H1 (cell line): ENCODE data around the gene SLC25A21. TPM values are rescaled to one million over a fixed set of nuclear protein-coding genes. Genes with fewer than 3 reads are reported as not detected.
A peak's percentile ranks its signal among the peaks of the same experiment; 100 is the strongest.

Experiments
- CTCF ChIA-PET: fragments of 300-600 bp; sonication (Branson Sonifier 250); formaldehyde crosslinking; loops from one replicate; lab custom pipeline; 2021; ENCODE audit not compliant: partially characterized antibody; lab: Charles Lee
- POLR2A ChIA-PET: fragments of 300-600 bp; sonication (Branson Sonifier 250); formaldehyde crosslinking; loops from one replicate; lab custom pipeline; 2021; ENCODE audit warnings: inconsistent platforms; ENCODE audit not compliant: partially characterized antibody; lab: Charles Lee
- DNase-seq, 2 experiments: peaks; one replicate each; pipeline versions ENCODE4 v3.0.0 to v3.0.0-alpha.2; 2010 to 2022; ENCODE audit warnings: low spot score in 2 of 2, low read depth in 1 of 2, mixed read lengths in 1 of 2
- FAIRE-seq: peaks from 2 replicates; lab custom pipeline; 2011; peaks lifted over from hg19 to GRCh38; lab: Jason Lieb, UNC
- H2AFZ ChIP-seq: 2 replicates; pipeline ENCODE4 v1.8.1; 2012; ENCODE audit warnings: low read length, inconsistent platforms
- H2AK5ac ChIP-seq: 2 replicates; pipeline ENCODE4 v1.6.1; 2013; ENCODE audit warnings: low read depth, low read length
- H2BK120ac ChIP-seq: replicated peaks from 2 replicates; pipeline ENCODE3; 2013; ENCODE audit warnings: low read depth, low read length, inconsistent platforms
- H2BK12ac ChIP-seq: 2 replicates; pipeline ENCODE4 v1.6.1; 2013; ENCODE audit warnings: low read depth, low read length
- H2BK15ac ChIP-seq: 2 replicates; pipeline ENCODE4 v1.6.1; 2013; ENCODE audit warnings: low read length
- H2BK20ac ChIP-seq: 2 replicates; pipeline ENCODE4 v1.6.1; 2013; ENCODE audit warnings: low read length
- H2BK5ac ChIP-seq: 2 replicates; pipeline ENCODE4 v1.6.1; 2013; ENCODE audit warnings: low read depth, low read length
- H3K14ac ChIP-seq: 2 replicates; pipeline ENCODE4 v1.6.1; 2013; ENCODE audit warnings: inconsistent platforms; ENCODE audit not compliant: insufficient read length
- H3K18ac ChIP-seq: 2 replicates; pipeline ENCODE4 v1.6.1; 2013; ENCODE audit warnings: low read length; ENCODE audit errors: extremely low read depth
- H3K23ac ChIP-seq: 2 replicates; pipeline ENCODE4 v1.6.1; 2013; ENCODE audit warnings: inconsistent platforms; ENCODE audit not compliant: insufficient read length
- H3K23me2 ChIP-seq: 2 replicates; pipeline ENCODE4 v1.6.1; 2013; ENCODE audit warnings: low read depth, low read length
- H3K27ac ChIP-seq: 2 replicates; pipeline ENCODE4 v1.6.1; 2011; ENCODE audit warnings: low read depth, low read length, inconsistent platforms
- H3K27me3 ChIP-seq, 4 experiments: replicated peaks in 1 of 4; 1 replicate in 1 of 4; 2 replicates in 3 of 4; pipeline versions ENCODE4 v1.6.1 to v1.8.1; 2011 to 2013; ENCODE audit warnings: low read length in 3 of 4, mild to moderate bottlenecking in 3 of 4, inconsistent platforms in 2 of 4, mixed read lengths in 2 of 4, moderate library complexity in 1 of 4; ENCODE audit not compliant: control insufficient read depth in 3 of 4, insufficient read depth in 3 of 4; ENCODE audit errors: extremely low read depth in 1 of 4
- H3K36me3 ChIP-seq, 4 experiments: 2 replicates each; pipeline versions ENCODE4 v1.6.1 to v1.8.1; 2011 to 2013; ENCODE audit warnings: mild to moderate bottlenecking in 4 of 4, low read length in 3 of 4, moderate library complexity in 2 of 4, control low read depth in 1 of 4, inconsistent platforms in 1 of 4; ENCODE audit not compliant: insufficient read depth in 4 of 4, control insufficient read depth in 2 of 4
- H3K4ac ChIP-seq: replicated peaks from 2 replicates; pipeline ENCODE3; 2013; ENCODE audit warnings: low read length, low read depth, mixed read lengths, inconsistent platforms; ENCODE audit not compliant: insufficient read length
- H3K4me1 ChIP-seq, 4 experiments: replicated peaks in 1 of 4; 1 replicate in 1 of 4; 2 replicates in 3 of 4; pipeline versions ENCODE4 v1.6.1 to v1.8.1; 2011 to 2013; ENCODE audit warnings: low read length in 3 of 4, inconsistent platforms in 2 of 4, mixed read lengths in 1 of 4; ENCODE audit not compliant: insufficient read depth in 4 of 4, control insufficient read depth in 3 of 4
- H3K4me2 ChIP-seq, 2 experiments: 2 replicates each; pipeline versions ENCODE4 v1.6.1 to v1.8.1; 2011 to 2013; ENCODE audit warnings: low read depth in 2 of 2, low read length in 2 of 2, control low read depth in 1 of 2, inconsistent platforms in 1 of 2, mild to moderate bottlenecking in 1 of 2; ENCODE audit not compliant: insufficient read depth in 1 of 2
- H3K4me3 ChIP-seq, 4 experiments: fragments of 200-600, 300-600 bp in 1 of 4; sonication (generic), shearing (Covaris generic), sonication (Bioruptor Twin) in 1 of 4; 2 replicates each; pipeline versions ENCODE4 v1.5.1 to v1.8.1; 2011 to 2016; ENCODE audit warnings: low read length in 4 of 4, low read depth in 3 of 4, control low read depth in 2 of 4, inconsistent platforms in 2 of 4, mild to moderate bottlenecking in 2 of 4, mixed read lengths in 1 of 4, moderate library complexity in 1 of 4; ENCODE audit not compliant: insufficient read depth in 2 of 4; ENCODE audit errors: extremely low read depth in 1 of 4
- H3K56ac ChIP-seq: replicated peaks from 2 replicates; pipeline ENCODE3; 2013; ENCODE audit warnings: low read depth, mild to moderate bottlenecking, mixed read lengths, low read length, inconsistent platforms; ENCODE audit not compliant: insufficient read length
- H3K79me1 ChIP-seq: 2 replicates; pipeline ENCODE4 v1.6.1; 2013; ENCODE audit warnings: low read depth, low read length, control low read depth
- H3K79me2 ChIP-seq, 2 experiments: 2 replicates each; pipeline versions ENCODE4 v1.6.1 to v1.8.1; 2012 to 2013; ENCODE audit warnings: low read length in 2 of 2, mild to moderate bottlenecking in 2 of 2, inconsistent platforms in 1 of 2; ENCODE audit not compliant: insufficient read depth in 2 of 2, control insufficient read depth in 1 of 2
- H3K9ac ChIP-seq, 4 experiments: replicated peaks in 1 of 4; 1 replicate in 1 of 4; 2 replicates in 3 of 4; pipeline versions ENCODE4 v1.6.1 to v1.8.1; 2011 to 2013; ENCODE audit warnings: low read depth in 3 of 4, low read length in 3 of 4, control low read depth in 2 of 4, mild to moderate bottlenecking in 2 of 4, moderate library complexity in 2 of 4, inconsistent platforms in 1 of 4; ENCODE audit errors: extremely low read depth in 1 of 4
- H3K9me3 ChIP-seq, 2 experiments: 2 replicates each; pipeline versions ENCODE4 v1.6.1 to v1.8.1; 2012 to 2013; ENCODE audit warnings: mild to moderate bottlenecking in 2 of 2, moderate library complexity in 2 of 2, control low read depth in 1 of 2, inconsistent platforms in 1 of 2, low read depth in 1 of 2, low read length in 1 of 2, mixed read lengths in 1 of 2; ENCODE audit not compliant: insufficient read depth in 2 of 2
- H4K20me1 ChIP-seq, 2 experiments: replicated peaks in 1 of 2; 2 replicates each; pipeline versions ENCODE3 to v1.8.1; 2011 to 2013; ENCODE audit warnings: inconsistent platforms in 2 of 2, low read length in 2 of 2, mild to moderate bottlenecking in 1 of 2; ENCODE audit not compliant: insufficient read depth in 2 of 2, control insufficient read depth in 1 of 2
- H4K5ac ChIP-seq: 2 replicates; pipeline ENCODE4 v1.6.1; 2013; ENCODE audit warnings: low read length, low read depth, mixed read lengths, inconsistent platforms; ENCODE audit not compliant: insufficient read length
- H4K8ac ChIP-seq: 2 replicates; pipeline ENCODE4 v1.8.0; 2013; ENCODE audit warnings: mild to moderate bottlenecking, moderate library complexity, low read length, inconsistent platforms; ENCODE audit not compliant: insufficient read depth; ENCODE audit errors: extremely low read depth
- H4K91ac ChIP-seq: replicated peaks from 2 replicates; pipeline ENCODE3; 2013; ENCODE audit warnings: low read length, mixed read lengths, inconsistent platforms; ENCODE audit not compliant: insufficient read length
- CHD2 ChIP-seq: IDR thresholded peaks from 2 replicates; pipeline ENCODE4 v1.6.1; 2012; ENCODE audit warnings: low read length, improper control_type of control experiment
- TAF7 ChIP-seq: optimal IDR thresholded peaks from 2 replicates; pipeline ENCODE3; 2011; ENCODE audit warnings: low read depth, mild to moderate bottlenecking, inconsistent platforms, low read length, moderate library complexity, borderline replicate concordance
- TBP ChIP-seq: IDR thresholded peaks from 2 replicates; pipeline ENCODE4 v1.6.1; 2011; ENCODE audit warnings: low read depth, low read length, improper control_type of control experiment
- whole genome bisulfite sequencing, 2 experiments: shearing (Covaris generic) in 1 of 2; methylation state at CpG; one replicate each; pipeline versions ENCODE4 v1.1.6 to v1.1.7; 2013 to 2015; ENCODE audit warnings: low lambda C conversion rate in 2 of 2, mixed read lengths in 2 of 2, inconsistent platforms in 1 of 2, low coverage in 1 of 2, missing lambda C conversion rate in 1 of 2; ENCODE audit not compliant: insufficient replicate concordance in 2 of 2, insufficient coverage in 1 of 2, insufficient read length in 1 of 2; ENCODE audit errors: extremely low coverage in 1 of 2, missing lambda C conversion rate in 1 of 2; 5-methylcytosine and 5-hydroxymethylcytosine counted together
- polyA plus RNA-seq, 7 experiments: library from polyadenylated mRNA; depleted of rRNA in 3 of 7; stranded (reverse) in 5 of 7; unstranded in 2 of 7; fragments of >200 nt in 5 of 7; fragments of 200-250 nt in 2 of 7; gene quantifications; 1 replicate in 5 of 7; 2 replicates in 1 of 7; 4 replicates in 1 of 7; pipeline versions ENCODE4 v1.2.1 to v1.2.3, GENCODE V29; 2011 to 2013; ENCODE audit warnings: missing spikeins in 2 of 7, mixed read lengths in 2 of 7
- total RNA-seq: library from RNA; stranded (reverse); fragmentation: NEBNext Ultra II Directional; extraction: Animal tissue kit (Norgen Biotek cat#: 25700); gene quantifications from 2 replicates; pipeline ENCODE4 v1.2.1, GENCODE V29; 2021

SLC25A21 gene
- total and polyA plus RNA-seq, 2 of the 8 experiments (the other 6 are each of a cell fraction or from before 2014, with no cell fraction given), result 6.9 to 15.7 TPM

DNA sequence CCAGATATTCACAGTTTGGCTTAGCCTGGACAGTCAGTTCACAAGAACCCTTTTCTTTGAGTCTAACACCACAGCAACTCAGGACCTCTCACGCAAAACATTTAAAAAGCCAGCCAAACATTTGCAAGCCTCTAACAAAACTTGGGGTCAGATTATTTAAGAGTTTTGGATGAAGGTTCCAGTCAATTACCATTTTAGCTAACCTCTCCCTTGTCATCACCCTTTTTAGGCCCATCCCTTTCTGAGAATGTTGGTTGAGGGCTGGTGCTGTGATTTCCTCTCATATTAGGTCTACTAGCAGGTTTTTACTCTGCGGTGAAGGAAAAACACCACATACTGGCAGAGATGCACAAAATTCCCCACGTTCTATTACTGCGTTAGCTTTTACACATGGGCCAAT, 490.1 kb downstream of the SLC25A21 start:
- DNase-seq (no peak), FAIRE-seq (peak; percentile 32)
- no peak overlapping the region for H2BK120ac ChIP-seq
- no peaks in the 10 kb centered on the region for H3K36me3 ChIP-seq
- no peaks in the 10 kb centered on the region for H3K79me1 ChIP-seq
- H3K79me2 ChIP-seq, result no peaks in the 10 kb centered on the region
- H2BK5ac ChIP-seq, result no peak overlapping the region
- H2AK5ac ChIP-seq, result no peak overlapping the region
- no peak overlapping the region for H2BK20ac ChIP-seq
- peaks cover 0 to 12% (median 0%) of the 10 kb centered on the region in 4 experiments; a peak in 3 of 7 replicates for H3K4me1 ChIP-seq
- no peak overlapping the region for H4K5ac ChIP-seq
- no peak overlapping the region for H3K23ac ChIP-seq
- no peak overlapping the region for H3K4ac ChIP-seq
- no peaks in the 10 kb centered on the region for H4K20me1 ChIP-seq
- no peaks in the 10 kb centered on the region for H3K9me3 ChIP-seq
- no peak for TF ChIP-seq TAF7
- TF ChIP-seq CHD2, result no peak
- no peak for TF ChIP-seq TBP
- no peaks in the 10 kb centered on the region; the same call in 1 of the 2 replicates for H3K23me2 ChIP-seq
- CTCF ChIA-PET, result interaction anchor here (0.9 to 1.6 kb wide), 5 partner anchors 10 to 260 kb away, joined by 3 to 7 read pairs (median 4); no protein-coding TSS in a partner anchor
- no peak overlapping the region for H3K9ac ChIP-seq
- H3K4me3 ChIP-seq, result no peak overlapping the region
- no peak overlapping the region for H3K18ac ChIP-seq
- no peak overlapping the region for H2BK12ac ChIP-seq
- no peak overlapping the region for H3K27ac ChIP-seq
- no peak overlapping the region for H3K56ac ChIP-seq
- no peak overlapping the region for H4K91ac ChIP-seq
- no peak overlapping the region for H2BK15ac ChIP-seq
- no peak overlapping the region for H3K14ac ChIP-seq
- WGBS, 2 experiments, result 79% methylated on average over 4 of the region's 4 CpGs; no CpG with 5 or more reads in 1 of the 2 experiments
- H2AFZ ChIP-seq, result no peak overlapping the region
- no peaks in the 10 kb centered on the region for H3K27me3 ChIP-seq
- H3K4me2 ChIP-seq, result no peak overlapping the region
- no peak overlapping the region for H4K8ac ChIP-seq
- POLR2A ChIA-PET, result no interaction called here
